Esophagus (tissue), 2 donors: ENCODE measurements around the gene BDKRB1. TPM values are rescaled to one million over a fixed set of nuclear protein-coding genes. Genes with fewer than 3 reads are reported as not detected.
A peak's percentile ranks its signal among the peaks of the same experiment; 100 is the strongest.

Experiments used
- H3K27ac ChIP-seq, 2 donors: one replicate each; pipeline ENCODE4 v1.5.1; 2013; ENCODE audit warnings: low read depth in 2 of 2, mild to moderate bottlenecking in 2 of 2, inconsistent platforms in 1 of 2, low read length in 1 of 2, moderate library complexity in 1 of 2
- H3K27me3 ChIP-seq, 2 donors: one replicate each; pipeline ENCODE4 v1.6.1; 2013; ENCODE audit warnings: low read length in 2 of 2, control low read depth in 1 of 2, mild to moderate bottlenecking in 1 of 2; ENCODE audit not compliant: insufficient read depth in 2 of 2, control insufficient read depth in 1 of 2
- H3K36me3 ChIP-seq, 2 donors: one replicate each; pipeline ENCODE4 v1.6.1; 2013; ENCODE audit warnings: low read length in 1 of 2; ENCODE audit not compliant: control insufficient read depth in 2 of 2, insufficient read depth in 2 of 2
- H3K4me1 ChIP-seq, 2 donors: one replicate each; pipeline ENCODE4 v1.6.1; 2013; ENCODE audit warnings: low read length in 1 of 2; ENCODE audit not compliant: control insufficient read depth in 2 of 2, insufficient read depth in 2 of 2
- H3K4me3 ChIP-seq, 2 donors: one replicate each; pipeline ENCODE4 v1.5.1; 2013; ENCODE audit warnings: low read length in 2 of 2, mild to moderate bottlenecking in 2 of 2, low read depth in 1 of 2, moderate library complexity in 1 of 2
- H3K9me3 ChIP-seq, 2 donors: one replicate each; pipeline ENCODE4 v1.6.1; 2013; ENCODE audit warnings: mild to moderate bottlenecking in 2 of 2, low read depth in 1 of 2, low read length in 1 of 2, moderate library complexity in 1 of 2; ENCODE audit not compliant: control insufficient read depth in 2 of 2, insufficient read depth in 1 of 2
- whole genome bisulfite sequencing, 2 donors: extraction: QIAGEN DNeasy Blood & Tissue Kit; methylation state at CpG; one replicate each; pipeline ENCODE4 v1.1.7; 2013; 5-methylcytosine and 5-hydroxymethylcytosine counted together
- polyA plus RNA-seq, 2 donors: library from polyadenylated mRNA; stranded (reverse); fragments of 200-250 nt; gene quantifications; one replicate each; pipeline ENCODE4 v1.2.3, GENCODE V29; 2013
- donor health status: healthy with polysubstance abuse.
- donor health status: Bipolar disorder and iron deficiency.

The BDKRB1 gene
- polyA plus RNA-seq, 2 donors = 13.4 to 18.5 TPM

- 93 to 94% methylated on average over 1 of the region's 1 CpG for WGBS, 2 donors
- H3K9me3 ChIP-seq = peaks cover under 1 to 2% of the 10 kb centered on the region in 2 donors
- H3K27ac ChIP-seq = peak overlapping the region in 1 of 2 donors; percentile 60
- H3K36me3 ChIP-seq = peaks cover 0 to 9% of the 10 kb centered on the region in 2 donors
- no peak overlapping the region for H3K4me3 ChIP-seq
- no peaks in the 10 kb centered on the region for H3K27me3 ChIP-seq
- peaks cover 0 to 20% of the 10 kb centered on the region in 2 donors for H3K4me1 ChIP-seq
Measured at GRCh38 chr14:96216627-96217026, 39.4 kb upstream of the BDKRB1 start.

GRCh38 chr14:96217376-96217913, 38.6 kb upstream of the BDKRB1 start:
- H3K4me1 ChIP-seq = peaks cover 0 to 20% of the 10 kb centered on the region in 2 donors
- peaks cover 0 to 6% of the 10 kb centered on the region in 2 donors for H3K36me3 ChIP-seq
- WGBS, 2 donors = 73 to 79% methylated on average over 8 of the region's 8 CpGs
- peaks cover 0 to 2% of the 10 kb centered on the region in 2 donors for H3K9me3 ChIP-seq
- no peaks in the 10 kb centered on the region for H3K27me3 ChIP-seq
- H3K27ac ChIP-seq = no peak overlapping the region
- H3K4me3 ChIP-seq = no peak overlapping the region

GRCh38 chr14:96221109-96221650, 34.8 kb upstream of the BDKRB1 start:
- Histone ChIP-seq H3K27me3 (no peaks in the 10 kb centered on the region), H3K4me1 (peaks cover 0 to 20% of the 10 kb centered on the region in 2 donors), H3K27ac (no peak overlapping the region), H3K36me3 (no peaks in the 10 kb centered on the region), H3K9me3 (no peaks in the 10 kb centered on the region), H3K4me3 (no peak overlapping the region)
- 65 to 67% methylated on average over 7 of the region's 7 CpGs for WGBS, 2 donors

GRCh38 chr14:96221841-96222240, 34.2 kb upstream of the BDKRB1 start:
- WGBS, 2 donors = 85 to 92% methylated on average over 8 of the region's 8 CpGs
- Histone ChIP-seq H3K4me1 (peaks cover 0 to 20% of the 10 kb centered on the region in 2 donors), H3K36me3 (no peaks in the 10 kb centered on the region), H3K4me3 (no peak overlapping the region), H3K9me3 (no peaks in the 10 kb centered on the region), H3K27me3 (no peaks in the 10 kb centered on the region), H3K27ac (no peak overlapping the region)

GRCh38 chr14:96224480-96225096, 31.4 kb upstream of the BDKRB1 start:
- H3K4me1 ChIP-seq = peaks cover 0 to 20% of the 10 kb centered on the region in 2 donors
- WGBS, 2 donors = 43 to 52% methylated on average over 8 of the region's 8 CpGs
- H3K27ac ChIP-seq = peak overlapping the region; percentile 82 to 91

GRCh38 chr14:96225213-96225612, 30.8 kb upstream of the BDKRB1 start:
- peaks cover 0 to 20% of the 10 kb centered on the region in 2 donors for H3K4me1 ChIP-seq
- peaks cover 0 to 2% of the 10 kb centered on the region in 2 donors for H3K36me3 ChIP-seq
- H3K27me3 ChIP-seq = no peaks in the 10 kb centered on the region
- H3K27ac ChIP-seq = peak overlapping the region; percentile 82 to 91
- H3K4me3 ChIP-seq = no peak overlapping the region
- 67 to 73% methylated on average over 5 of the region's 5 CpGs for WGBS, 2 donors
- H3K9me3 ChIP-seq = no peaks in the 10 kb centered on the region

More at GRCh38 chr14:96224480-96225096, 31.4 kb upstream of the BDKRB1 start:
- Histone ChIP-seq H3K9me3 (no peaks in the 10 kb centered on the region), H3K4me3 (no peak overlapping the region), H3K27me3 (no peaks in the 10 kb centered on the region), H3K36me3 (peaks cover 0 to 2% of the 10 kb centered on the region in 2 donors)

- WGBS, 2 donors = 23 to 36% methylated on average over 5 of the region's 5 CpGs
- Histone ChIP-seq H3K27me3 (no peaks in the 10 kb centered on the region), H3K27ac (peak overlapping the region; percentile 82 to 91), H3K36me3 (peaks cover 0 to 2% of the 10 kb centered on the region in 2 donors), H3K4me1 (peaks cover 0 to 17% of the 10 kb centered on the region in 2 donors), H3K4me3 (no peak overlapping the region), H3K9me3 (no peaks in the 10 kb centered on the region)
Measured at GRCh38 chr14:96225745-96226151, 30.3 kb upstream of the BDKRB1 start.

GRCh38 chr14:96227428-96227827, 28.6 kb upstream of the BDKRB1 start:
- Histone ChIP-seq H3K9me3 (no peaks in the 10 kb centered on the region), H3K4me3 (no peak overlapping the region), H3K27ac (no peak overlapping the region), H3K27me3 (no peaks in the 10 kb centered on the region), H3K4me1 (peaks cover 0 to 12% of the 10 kb centered on the region in 2 donors), H3K36me3 (peaks cover 0 to 2% of the 10 kb centered on the region in 2 donors)
- 87 to 89% methylated on average over 7 of the region's 7 CpGs for WGBS, 2 donors

- H3K4me1 ChIP-seq = peaks cover 0 to 12% of the 10 kb centered on the region in 2 donors
- no peaks in the 10 kb centered on the region for H3K9me3 ChIP-seq
- 77 to 82% methylated on average over 6 of the region's 6 CpGs for WGBS, 2 donors
- no peaks in the 10 kb centered on the region for H3K27me3 ChIP-seq
- H3K4me3 ChIP-seq = no peak overlapping the region
- peaks cover 0 to 8% of the 10 kb centered on the region in 2 donors for H3K36me3 ChIP-seq
- peak overlapping the region in 1 of 2 donors; percentile 24 for H3K27ac ChIP-seq
Measured at GRCh38 chr14:96229315-96229714, 26.7 kb upstream of the BDKRB1 start.
